Body of pancreas (tissue), 4 donors: ENCODE data around the gene NCAM1. TPM values are rescaled to one million over a fixed set of nuclear protein-coding genes. Genes with fewer than 3 reads are reported as not detected.

Experiments used
- ATAC-seq: fragments of 150-250 bp; one replicate; pipeline ENCODE4 v1.9.1; 2016
- DNase-seq, 4 donors: peaks; one replicate each; pipeline ENCODE4 v3.0.0-alpha.2; 2019
- H3K27ac ChIP-seq, 4 donors: fragments of 200-600 bp; sonication (generic); 1 replicate in 3 of 4; 2 replicates in 1 of 4; pipeline versions ENCODE4 v1.5.1 to v1.6.1; 2016 to 2019; ENCODE audit warnings: mild to moderate bottlenecking in 1 of 4, mixed read lengths in 1 of 4, moderate library complexity in 1 of 4
- H3K27me3 ChIP-seq, 2 donors: fragments of 200-600 bp; sonication (generic); one replicate each; pipeline ENCODE4 v1.6.0; 2016; ENCODE audit warnings: mild to moderate bottlenecking in 1 of 2
- H3K36me3 ChIP-seq, 2 donors: fragments of 200-600 bp; sonication (generic); replicated peaks in 1 of 2; 2 replicates each; pipeline ENCODE4 v1.5.1; 2016; ENCODE audit warnings: low read depth in 2 of 2; ENCODE audit not compliant: insufficient read depth in 1 of 2
- H3K4me1 ChIP-seq: fragments of 200-600 bp; sonication (generic); one replicate; pipeline ENCODE4 v1.6.0; 2016
- H3K4me3 ChIP-seq, 2 donors: fragments of 200-600 bp; sonication (generic); 1 replicate in 1 of 2; 2 replicates in 1 of 2; pipeline ENCODE4 v1.5.1; 2016 to 2019
- H3K9me3 ChIP-seq, 3 donors: fragments of 200-600 bp; sonication (generic); 1 replicate in 2 of 3; 2 replicates in 1 of 3; pipeline ENCODE4 v1.5.1; 2016
- POLR2A ChIP-seq, 3 donors: fragments of 450-650 bp; IDR thresholded peaks; one replicate each; pipeline ENCODE4 v1.6.1; 2016; ENCODE audit warnings: antibody characterized with exemption in 3 of 3, mild to moderate bottlenecking in 2 of 3
- WGBS, 2 donors: methylation state at CpG; one replicate each; pipeline ENCODE4 v1.1.5; 2017; 5-methylcytosine and 5-hydroxymethylcytosine counted together
- intact Hi-C: fragments of 100-400 bp; cut with DNase I; formaldehyde crosslinking; loops from one replicate; pipeline ENCODE4 v1.15.1; 2023
- total RNA-seq, 2 donors: library from RNA; depleted of rRNA; stranded (reverse); fragments of >200 nt; gene quantifications; one replicate each; pipeline ENCODE4 v1.1.0, GENCODE V29; 2016
- TF ChIP-seq, protein P1 (sequence below), 7 experiments: fragments of 450-650 bp in 4 of 7; fragments of 200-600 bp in 3 of 7; sonication (generic) in 3 of 7; IDR thresholded peaks; one replicate each; pipeline ENCODE4 v1.5.1; 2016 to 2019; ENCODE audit warnings: antibody characterized with exemption in 7 of 7

Gene NCAM1
- total RNA-seq, 2 donors from 2014 or later, result 10.1 to 26.0 TPM

- DNase-seq, result peak in 2 of 4 donors; percentile 9 to 23
Measured at GRCh38 chr11:113242767-113243397, 281.7 kb downstream of the NCAM1 start.

GRCh38 chr11:113243696-113244095, 282.5 kb downstream of the NCAM1 start:
- no peaks in the 10 kb centered on the region for H3K4me1 ChIP-seq
- no peak overlapping the region for H3K4me3 ChIP-seq
- no peaks in the 10 kb centered on the region for H3K36me3 ChIP-seq
- no peaks in the 10 kb centered on the region for H3K27me3 ChIP-seq
- WGBS, 2 donors, result 76 to 83% methylated on average over 5 of the region's 5 CpGs
- TF ChIP-seq, protein P1, sequence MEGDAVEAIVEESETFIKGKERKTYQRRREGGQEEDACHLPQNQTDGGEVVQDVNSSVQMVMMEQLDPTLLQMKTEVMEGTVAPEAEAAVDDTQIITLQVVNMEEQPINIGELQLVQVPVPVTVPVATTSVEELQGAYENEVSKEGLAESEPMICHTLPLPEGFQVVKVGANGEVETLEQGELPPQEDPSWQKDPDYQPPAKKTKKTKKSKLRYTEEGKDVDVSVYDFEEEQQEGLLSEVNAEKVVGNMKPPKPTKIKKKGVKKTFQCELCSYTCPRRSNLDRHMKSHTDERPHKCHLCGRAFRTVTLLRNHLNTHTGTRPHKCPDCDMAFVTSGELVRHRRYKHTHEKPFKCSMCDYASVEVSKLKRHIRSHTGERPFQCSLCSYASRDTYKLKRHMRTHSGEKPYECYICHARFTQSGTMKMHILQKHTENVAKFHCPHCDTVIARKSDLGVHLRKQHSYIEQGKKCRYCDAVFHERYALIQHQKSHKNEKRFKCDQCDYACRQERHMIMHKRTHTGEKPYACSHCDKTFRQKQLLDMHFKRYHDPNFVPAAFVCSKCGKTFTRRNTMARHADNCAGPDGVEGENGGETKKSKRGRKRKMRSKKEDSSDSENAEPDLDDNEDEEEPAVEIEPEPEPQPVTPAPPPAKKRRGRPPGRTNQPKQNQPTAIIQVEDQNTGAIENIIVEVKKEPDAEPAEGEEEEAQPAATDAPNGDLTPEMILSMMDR (IDR thresholded peaks at IDR 0.05), result no peak
- no peak for TF ChIP-seq POLR2A (IDR thresholded peaks at IDR 0.05)
- ATAC-seq (no peak), DNase-seq (no peak)
- H3K9me3 ChIP-seq, result no peaks in the 10 kb centered on the region
- no peak overlapping the region for H3K27ac ChIP-seq
- intact Hi-C loops, result no loop called here

More at GRCh38 chr11:113242767-113243397, 281.7 kb downstream of the NCAM1 start:
- Histone ChIP-seq H3K27me3 (no peaks in the 10 kb centered on the region), H3K36me3 (no peaks in the 10 kb centered on the region), H3K27ac (no peak overlapping the region), H3K9me3 (no peaks in the 10 kb centered on the region), H3K4me1 (no peaks in the 10 kb centered on the region), H3K4me3 (no peak overlapping the region)
- intact Hi-C loops, result no loop called here
- 32 to 46% methylated on average over 21 of the region's 21 CpGs for WGBS, 2 donors
- no peak for ATAC-seq
- TF ChIP-seq, protein P1 (IDR thresholded peaks at IDR 0.05), result no peak
- TF ChIP-seq POLR2A (IDR thresholded peaks at IDR 0.05), result no peak

GRCh38 chr11:113245216-113245615, 284.0 kb downstream of the NCAM1 start:
- H3K36me3 ChIP-seq, result no peaks in the 10 kb centered on the region
- intact Hi-C loops, result no loop called here
- H3K27ac ChIP-seq, result no peak overlapping the region
- ATAC-seq (no peak), DNase-seq (no peak)
- no peaks in the 10 kb centered on the region for H3K27me3 ChIP-seq
- no peak overlapping the region for H3K4me3 ChIP-seq
- H3K4me1 ChIP-seq, result no peaks in the 10 kb centered on the region
- WGBS, 2 donors, result 51 to 56% methylated on average over 7 of the region's 7 CpGs
- TF ChIP-seq, protein P1 (IDR thresholded peaks at IDR 0.05), result no peak
- no peak for TF ChIP-seq POLR2A (IDR thresholded peaks at IDR 0.05)
- H3K9me3 ChIP-seq, result no peaks in the 10 kb centered on the region

- no peak for ATAC-seq
- Histone ChIP-seq H3K4me3 (no peak overlapping the region), H3K36me3 (no peaks in the 10 kb centered on the region), H3K4me1 (no peaks in the 10 kb centered on the region), H3K27me3 (no peaks in the 10 kb centered on the region), H3K9me3 (no peaks in the 10 kb centered on the region), H3K27ac (no peak overlapping the region)
- DNase-seq, result no peak
- intact Hi-C loops, result no loop called here
- 38 to 50% methylated on average over 8 of the region's 8 CpGs for WGBS, 2 donors
- TF ChIP-seq, protein P1 (IDR thresholded peaks at IDR 0.05), result no peak
- no peak for TF ChIP-seq POLR2A (IDR thresholded peaks at IDR 0.05)
Measured at GRCh38 chr11:113247221-113247620, 286.0 kb downstream of the NCAM1 start.

GRCh38 chr11:113247966-113248365, 286.7 kb downstream of the NCAM1 start:
- H3K9me3 ChIP-seq, result no peaks in the 10 kb centered on the region
- 75 to 78% methylated on average over 6 of the region's 6 CpGs for WGBS, 2 donors
- DNase-seq (no peak), ATAC-seq (no peak)
- no peaks in the 10 kb centered on the region for H3K4me1 ChIP-seq
- intact Hi-C loops, result no loop called here
- no peaks in the 10 kb centered on the region for H3K27me3 ChIP-seq
- no peak overlapping the region for H3K27ac ChIP-seq
- no peak overlapping the region for H3K4me3 ChIP-seq
- H3K36me3 ChIP-seq, result no peaks in the 10 kb centered on the region
- TF ChIP-seq POLR2A (IDR thresholded peaks at IDR 0.05), result no peak
- TF ChIP-seq, protein P1 (IDR thresholded peaks at IDR 0.05), result no peak
